GM20000 (cell line): ENCODE results near the gene PTGES3.

Source experiments
- DNase-seq: peaks from one replicate; pipeline ENCODE4 v3.0.0; 2012; ENCODE audit warnings: low spot score
- CTCF ChIP-seq: IDR thresholded peaks from 2 replicates; pipeline ENCODE4 v1.5.1; 2012; ENCODE audit warnings: mild to moderate bottlenecking, control low read depth; ENCODE audit errors: extremely low read depth, missing control alignments

PTGES3 gene

GRCh38 chr12:56723352-56723751, 35.3 kb upstream of the PTGES3 start:
- no peak for DNase-seq
- no peak for TF ChIP-seq CTCF

- TF ChIP-seq CTCF, result no peak
- DNase-seq, result no peak
Measured at GRCh38 chr12:56722832-56723231, 34.7 kb upstream of the PTGES3 start.

GRCh38 chr12:56721721-56722120, 33.6 kb upstream of the PTGES3 start:
- no peak for DNase-seq
- no peak for TF ChIP-seq CTCF

GRCh38 chr12:56721216-56721615, 33.1 kb upstream of the PTGES3 start:
- TF ChIP-seq CTCF, result no peak

GRCh38 chr12:56720731-56721151, 32.7 kb upstream of the PTGES3 start:
- TF ChIP-seq CTCF, result no peak
- DNase-seq, result no peak

More at GRCh38 chr12:56721216-56721615, 33.1 kb upstream of the PTGES3 start:
- DNase-seq, result no peak

- no peak for TF ChIP-seq CTCF
- DNase-seq, result no peak
Measured at GRCh38 chr12:56719056-56719455, 31.0 kb upstream of the PTGES3 start.

- no peak for DNase-seq
- no peak for TF ChIP-seq CTCF
Measured at GRCh38 chr12:56718636-56719035, 30.6 kb upstream of the PTGES3 start.

- no peak for DNase-seq
- TF ChIP-seq CTCF, result no peak
Measured at GRCh38 chr12:56718149-56718548, 30.1 kb upstream of the PTGES3 start.
